GM12878 (cell line): ENCODE measurements around the gene ZFP64. TPM values are rescaled to one million over a fixed set of nuclear protein-coding genes. Genes with fewer than 3 reads are reported as not detected.

Experiments
- ATAC-seq: fragments of 200-7000 bp; cut with Tn5 transposase; 3 replicates; pipeline ENCODE4 v1.9.1; 2020; ENCODE audit warnings: mild to moderate bottlenecking, moderate library complexity
- BruUV-seq: library from RNA; stranded (reverse); fragments of 400-500 nt; replicated peaks from 2 replicates; lab custom pipeline; 2021; lab: Mats Ljungman, UMichigan
- CTCF ChIA-PET: fragments of 300-600 bp; sonication (Branson Sonifier 250); formaldehyde crosslinking; extraction: SDS; loops from one replicate; lab custom pipeline; 2021; ENCODE audit warnings: inconsistent platforms; lab: Yijun Ruan, JAX
- POLR2A ChIA-PET: fragments of 350-600 bp; formaldehyde crosslinking; extraction: SDS; loops from one replicate; lab custom pipeline; 2021; ENCODE audit warnings: inconsistent platforms; lab: Charles Lee
- RAD21 ChIA-PET: fragments of 300-600 bp; sonication (Branson Sonifier 250); formaldehyde crosslinking; loops from one replicate; lab custom pipeline; 2023; ENCODE audit warnings: antibody characterized with exemption; ENCODE audit not compliant: unreplicated experiment; lab: Charles Lee
- SMC1A ChIA-PET: fragments of 300-600 bp; sonication (Branson Sonifier 250); formaldehyde crosslinking; loops from one replicate; lab custom pipeline; 2023; ENCODE audit not compliant: unreplicated experiment, uncharacterized antibody; lab: Charles Lee
- DNase-seq: peaks from one replicate; pipeline ENCODE4 v3.0.0-alpha.2; 2011; ENCODE audit warnings: low read depth, low spot score
- FAIRE-seq: peaks from 3 replicates; lab custom pipeline; 2011; peaks lifted over from hg19 to GRCh38; lab: Jason Lieb, UNC
- H2AFZ ChIP-seq: 2 replicates; pipeline ENCODE4 v1.6.0; 2011; ENCODE audit warnings: low read depth, low read length, control low read depth; ENCODE audit not compliant: control insufficient read depth
- H3K27ac ChIP-seq: 2 replicates; pipeline ENCODE4 v1.5.1; 2011; ENCODE audit warnings: control low read depth; ENCODE audit not compliant: control insufficient read depth, insufficient read depth
- H3K27me3 ChIP-seq, 2 experiments: replicated peaks in 1 of 2; 2 replicates each; pipeline versions ENCODE4 v1.6.0 to v1.6.1; 2011; ENCODE audit warnings: low read length in 1 of 2; ENCODE audit not compliant: control insufficient read depth in 2 of 2, insufficient read depth in 2 of 2
- H3K36me3 ChIP-seq, 2 experiments: 2 replicates each; pipeline ENCODE4 v1.5.1; 2011; ENCODE audit warnings: low read length in 1 of 2; ENCODE audit not compliant: control insufficient read depth in 2 of 2, insufficient read depth in 2 of 2
- H3K4me1 ChIP-seq: 2 replicates; pipeline ENCODE4 v1.6.1; 2011; ENCODE audit warnings: mild to moderate bottlenecking, low read length, moderate library complexity, mixed read lengths; ENCODE audit not compliant: control insufficient read depth, insufficient read depth
- H3K4me2 ChIP-seq: 2 replicates; pipeline ENCODE4 v1.6.0; 2011; ENCODE audit warnings: control low read depth; ENCODE audit not compliant: control insufficient read depth, insufficient read depth
- H3K4me3 ChIP-seq: fragments of 200-600 bp; sonication (generic); 2 replicates; pipeline ENCODE4 v1.5.1; 2016
- H3K79me2 ChIP-seq: 2 replicates; pipeline ENCODE4 v1.6.0; 2011; ENCODE audit warnings: low read length; ENCODE audit not compliant: control insufficient read depth, insufficient read depth
- H3K9ac ChIP-seq: 2 replicates; pipeline ENCODE4 v1.8.0; 2011; ENCODE audit warnings: low read length, control low read depth, mixed read lengths; ENCODE audit not compliant: control insufficient read depth, insufficient read depth
- H3K9me3 ChIP-seq: replicated peaks from 3 replicates; pipeline ENCODE4 v1.5.1; 2011; ENCODE audit warnings: mild to moderate bottlenecking, low read length; ENCODE audit not compliant: control insufficient read depth, insufficient read depth
- H4K20me1 ChIP-seq: 2 replicates; pipeline ENCODE4 v1.6.0; 2011; ENCODE audit not compliant: control insufficient read depth, insufficient read depth
- BMI1 ChIP-seq: fragments of 450-650 bp; IDR thresholded peaks from 2 replicates; pipeline ENCODE4 v1.6.1; 2016; ENCODE audit warnings: mild to moderate bottlenecking, moderate library complexity, borderline replicate concordance
- CEBPZ ChIP-seq: fragments of 150-350 bp; IDR thresholded peaks from 2 replicates; pipeline ENCODE4 v1.6.1; 2016; ENCODE audit warnings: low read depth, low read length
- EED ChIP-seq: sonication (generic); IDR thresholded peaks from 2 replicates; pipeline ENCODE4 v1.6.1; 2016; ENCODE audit warnings: antibody characterized with exemption, low read depth
- EZH2 ChIP-seq: IDR thresholded peaks from 2 replicates; pipeline ENCODE4 v1.6.1; 2012; ENCODE audit warnings: low read depth, mild to moderate bottlenecking, control low read depth, inconsistent platforms, low read length, borderline replicate concordance; ENCODE audit not compliant: control insufficient read depth
- HDAC6 ChIP-seq: fragments of 200-600 bp; sonication (generic); IDR thresholded peaks from one replicate; pipeline ENCODE4 v1.8.0; 2017; ENCODE audit warnings: antibody characterized with exemption; ENCODE audit not compliant: unreplicated experiment
- IRF4 ChIP-seq: IDR thresholded peaks from 2 replicates; pipeline ENCODE4 v1.6.1; 2011; ENCODE audit warnings: low read depth, low read length
- MTA2 ChIP-seq: fragments of 450-650 bp; IDR thresholded peaks from 2 replicates; pipeline ENCODE4 v1.6.1; 2016; ENCODE audit warnings: low read depth, mild to moderate bottlenecking, moderate library complexity
- NFXL1 ChIP-seq: fragments of 450-650 bp; IDR thresholded peaks from 2 replicates; pipeline ENCODE4 v1.6.1; 2017; ENCODE audit warnings: antibody characterized with exemption, mild to moderate bottlenecking, borderline replicate concordance
- NKRF ChIP-seq: fragments of 450-650 bp; conservative IDR thresholded peaks from 2 replicates; pipeline ENCODE4 v1.6.1; 2017; ENCODE audit warnings: mild to moderate bottlenecking, moderate library complexity
- NR2C1 ChIP-seq: fragments of 450-650 bp; IDR thresholded peaks from 2 replicates; pipeline ENCODE4 v1.6.1; 2017; ENCODE audit warnings: antibody characterized with exemption, mild to moderate bottlenecking, moderate library complexity
- RAD21 ChIP-seq: IDR thresholded peaks from 2 replicates; pipeline ENCODE4 v1.6.1; 2011; ENCODE audit warnings: mild to moderate bottlenecking, low read depth, low read length, moderate library complexity; ENCODE audit not compliant: insufficient read depth
- RAD51 ChIP-seq: fragments of 450-650 bp; IDR thresholded peaks from 2 replicates; pipeline ENCODE4 v1.6.1; 2016; ENCODE audit warnings: moderate library complexity, mild to moderate bottlenecking, inconsistent platforms
- TCF12 ChIP-seq: IDR thresholded peaks from 2 replicates; pipeline ENCODE4 v1.6.1; 2011; ENCODE audit warnings: low read depth, mild to moderate bottlenecking, low read length
- WGBS: methylation state at CpG from one replicate; pipeline ENCODE4 v1.1.6; 2016; ENCODE audit warnings: low lambda C conversion rate; ENCODE audit not compliant: insufficient replicate concordance, insufficient coverage; ENCODE audit errors: missing lambda C conversion rate; 5-methylcytosine and 5-hydroxymethylcytosine counted together
- in situ Hi-C: fragments of 300-500 bp; cut with MboI; formaldehyde crosslinking; loops from 9 replicates; pipeline ENCODE4 v1.14.3; 2018; ENCODE audit warnings: mixed read lengths
- intact Hi-C: fragments of 100-400 bp; cut with micrococcal nuclease; formaldehyde crosslinking; loops from one replicate; pipeline ENCODE4 v1.14.2; 2022; ENCODE audit not compliant: unreplicated experiment
- polyA plus RNA-seq, 11 experiments: library from polyadenylated mRNA; depleted of rRNA in 4 of 11; unstranded in 6 of 11; stranded (reverse) in 5 of 11; fragments of >200 nt; fragmentation: Nextera tagmentation in 4 of 11; fragmentation: Illumina TruSeq in 1 of 11; extraction: Ambion mirVana in 4 of 11; extraction: Trizol in 1 of 11; gene quantifications; 1 replicate in 1 of 11; 2 replicates in 10 of 11; pipeline versions ENCODE4 v1.2.1 to v1.2.3, GENCODE V29; 2011 to 2016; ENCODE audit warnings: inconsistent platforms in 2 of 11, missing spikeins in 2 of 11, low read depth in 1 of 11
- total RNA-seq, 4 experiments: library from RNA; depleted of rRNA in 3 of 4; stranded (reverse); fragments of >200 nt in 3 of 4; fragmentation: Illumina TruSeq in 1 of 4; extraction: Trizol in 1 of 4; gene quantifications; 2 replicates each; pipeline versions ENCODE4 v1.2.1 to v1.2.3, GENCODE V29; 2013 to 2021

ZFP64 gene
- total and polyA plus RNA-seq, 10 of the 15 experiments (the other 5 are each of a cell fraction or from before 2014, with no cell fraction given) = 2.3 to 21.8 (median 11.8) TPM

GRCh38 chr20:52110456-52110855 lies 81.1 kb downstream of the ZFP64 start:
- H3K27ac ChIP-seq = no peak overlapping the region
- peaks cover 0 to 2% of the 10 kb centered on the region in 2 experiments; a peak in 1 of 4 replicates for H3K27me3 ChIP-seq
- ChIA-PET POLR2A (no interaction called here), CTCF (interaction anchor here (1.3 kb wide), 1 partner anchor 10 kb away, joined by 5 read pairs; no protein-coding TSS in a partner anchor), RAD21 (no interaction called here), SMC1A (interaction anchor here (1.2 kb wide), 1 partner anchor 38 kb away, joined by 3 read pairs; no protein-coding TSS in a partner anchor)
- intact Hi-C loops = no loop called here
- no TSS peak for BruUV-seq
- ATAC-seq (no peak), DNase-seq (no peak), FAIRE-seq (no peak)
- no peak overlapping the region for H3K4me2 ChIP-seq
- no peak overlapping the region for H3K4me3 ChIP-seq
- H3K9me3 ChIP-seq = no peaks in the 10 kb centered on the region
- no peaks in the 10 kb centered on the region for H3K4me1 ChIP-seq
- H2AFZ ChIP-seq = no peak overlapping the region
- 97% methylated on average over 6 of the region's 6 CpGs for WGBS
- no peaks in the 10 kb centered on the region for H3K79me2 ChIP-seq
- H4K20me1 ChIP-seq = no peaks in the 10 kb centered on the region
- in situ Hi-C loops = no loop called here
- TF ChIP-seq CEBPZ (no peak), MTA2 (no peak), RAD51 (no peak), HDAC6 (no peak), BMI1 (no peak), NR2C1 (no peak), EED (no peak), NFXL1 (no peak), TCF12 (no peak), RAD21 (no peak), IRF4 (no peak), EZH2 (no peak), NKRF (no peak)
- no peaks in the 10 kb centered on the region for H3K36me3 ChIP-seq
- no peak overlapping the region for H3K9ac ChIP-seq
